Erythroblast (primary cell): ENCODE measurements around the gene SHANK3.

Experiments used
- GATA1 ChIP-seq: IDR thresholded peaks from 2 replicates; pipeline ENCODE4 v1.6.1; 2011; ENCODE audit warnings: low read depth, mild to moderate bottlenecking, control low read depth, low read length, moderate library complexity
- POLR2A ChIP-seq: IDR thresholded peaks from 2 replicates; pipeline ENCODE4 v1.6.1; 2011; ENCODE audit warnings: mild to moderate bottlenecking, low read length

GRCh38 chr22:50684986-50685385 is 12.4 kb downstream of the SHANK3 start:
- TF ChIP-seq POLR2A (no peak), GATA1 (no peak)
